SK-N-SH (cell line): ENCODE results near the gene NFIA. TPM values are rescaled to one million over a fixed set of nuclear protein-coding genes. Genes with fewer than 3 reads are reported as not detected.
A peak's percentile ranks its signal among the peaks of the same experiment; 100 is the strongest.

Experiments used
- CTCF ChIA-PET: fragments of 300-600, 350-600 bp; formaldehyde crosslinking; extraction: SDS; loops from one replicate; lab custom pipeline; 2021; lab: Yijun Ruan, JAX
- POLR2A ChIA-PET: fragments of 350-600 bp; sonication (Branson Sonifier 250); formaldehyde crosslinking; extraction: SDS; loops from one replicate; lab custom pipeline; 2020; ENCODE audit warnings: antibody characterized with exemption, inconsistent platforms; lab: Yijun Ruan, JAX
- DNase-seq: peaks from one replicate; pipeline ENCODE4 v3.0.0; 2012
- H2AFZ ChIP-seq: fragments of 200-600 bp; sonication (generic); 2 replicates; pipeline ENCODE4 v1.8.1; 2016; ENCODE audit warnings: antibody characterized with exemption, mild to moderate bottlenecking, low read depth
- H3F3A ChIP-seq: fragments of 200-600 bp; sonication (generic); replicated peaks from 2 replicates; pipeline ENCODE3; 2016; ENCODE audit warnings: antibody characterized with exemption, mild to moderate bottlenecking; ENCODE audit not compliant: insufficient read depth
- H3K27ac ChIP-seq, 2 experiments: fragments of 200-500 bp in 1 of 2; fragments of 200-600 bp in 1 of 2; sonication (Bioruptor generic) in 1 of 2; sonication (generic), shearing (Covaris generic) in 1 of 2; 2 replicates each; pipeline versions ENCODE4 v1.5.1 to v1.6.1; 2014 to 2016; ENCODE audit warnings: low read depth in 2 of 2, inconsistent platforms in 1 of 2, low read length in 1 of 2, mild to moderate bottlenecking in 1 of 2, mixed read lengths in 1 of 2
- H3K27me3 ChIP-seq: fragments of 200-600 bp; sonication (generic), shearing (Covaris generic); 2 replicates; pipeline ENCODE4 v1.6.1; 2016; ENCODE audit warnings: mixed run types; ENCODE audit not compliant: insufficient read depth
- H3K36me3 ChIP-seq, 2 experiments: fragments of 200-500 bp in 1 of 2; fragments of 200-600 bp in 1 of 2; sonication (Bioruptor generic) in 1 of 2; sonication (generic) in 1 of 2; replicated peaks in 1 of 2; 2 replicates each; pipeline versions ENCODE3 to v1.5.1; 2014 to 2016; ENCODE audit warnings: low read length in 1 of 2, mild to moderate bottlenecking in 1 of 2; ENCODE audit not compliant: insufficient read depth in 2 of 2, control insufficient read depth in 1 of 2
- H3K4me1 ChIP-seq, 2 experiments: fragments of 200-500 bp in 1 of 2; fragments of 200-600 bp in 1 of 2; sonication (Bioruptor generic) in 1 of 2; sonication (generic), shearing (Covaris generic) in 1 of 2; 2 replicates each; pipeline versions ENCODE4 v1.5.1 to v1.6.1; 2014 to 2016; ENCODE audit warnings: low read depth in 1 of 2, low read length in 1 of 2, mixed run types in 1 of 2; ENCODE audit not compliant: insufficient read depth in 2 of 2, control insufficient read depth in 1 of 2
- H3K4me2 ChIP-seq: fragments of 200-600 bp; sonication (generic), shearing (Covaris generic); 2 replicates; pipeline ENCODE4 v1.6.1; 2017; ENCODE audit warnings: mixed run types
- H3K4me3 ChIP-seq, 2 experiments: fragments of 200-500 bp in 1 of 2; fragments of 200-600 bp in 1 of 2; sonication (Bioruptor generic) in 1 of 2; sonication (generic), shearing (Covaris generic) in 1 of 2; 2 replicates each; pipeline versions ENCODE4 v1.5.1 to v1.8.1; 2014 to 2016; ENCODE audit warnings: low read depth in 2 of 2, inconsistent platforms in 1 of 2, low read length in 1 of 2, mild to moderate bottlenecking in 1 of 2, mixed read lengths in 1 of 2, moderate library complexity in 1 of 2
- H3K79me2 ChIP-seq: fragments of 200-600 bp; sonication (generic); 2 replicates; pipeline ENCODE4 v1.8.1; 2017; ENCODE audit warnings: mild to moderate bottlenecking; ENCODE audit not compliant: insufficient read depth
- H3K9ac ChIP-seq: fragments of 200-600 bp; sonication (generic); 2 replicates; pipeline ENCODE4 v1.6.1; 2017; ENCODE audit warnings: mixed run types
- H3K9me2 ChIP-seq: fragments of 200-600 bp; sonication (generic); 2 replicates; pipeline ENCODE4 v1.6.1; 2017; ENCODE audit warnings: mixed run types
- H3K9me3 ChIP-seq: fragments of 200-600 bp; sonication (generic); 2 replicates; pipeline ENCODE4 v1.6.1; 2017; ENCODE audit warnings: mixed run types, mild to moderate bottlenecking, moderate library complexity
- H4K20me1 ChIP-seq: fragments of 200-600 bp; sonication (generic); 2 replicates; pipeline ENCODE4 v1.6.1; 2017; ENCODE audit warnings: mild to moderate bottlenecking, mixed run types; ENCODE audit not compliant: insufficient read depth
- ELF1 ChIP-seq: IDR thresholded peaks from 2 replicates; pipeline ENCODE4 v1.4.0; 2012
- EP300 ChIP-seq, 2 experiments: IDR thresholded peaks; 2 replicates each; pipeline versions ENCODE4 v1.4.0 to v1.6.1; 2012; ENCODE audit warnings: borderline replicate concordance in 1 of 2, low read depth in 1 of 2, low read length in 1 of 2
- GABPA ChIP-seq: IDR thresholded peaks from 2 replicates; pipeline ENCODE4 v1.4.0; 2012; ENCODE audit warnings: low read depth, mild to moderate bottlenecking
- IRF3 ChIP-seq: fragments of 150-350 bp; IDR thresholded peaks from 2 replicates; pipeline ENCODE4 v1.6.1; 2016; ENCODE audit warnings: mild to moderate bottlenecking, low read depth, low read length
- MEF2A ChIP-seq: IDR thresholded peaks from 2 replicates; pipeline ENCODE4 v1.4.0; 2012; ENCODE audit warnings: low read depth, borderline replicate concordance
- NFIC ChIP-seq: IDR thresholded peaks from 2 replicates; pipeline ENCODE4 v1.4.0; 2012; ENCODE audit warnings: borderline replicate concordance
- NRF1 ChIP-seq: IDR thresholded peaks from 2 replicates; pipeline ENCODE4 v1.6.1; 2012; ENCODE audit warnings: low read depth, mild to moderate bottlenecking, low read length
- REST ChIP-seq: IDR thresholded peaks from 2 replicates; pipeline ENCODE4 v1.6.1; 2012; ENCODE audit warnings: mild to moderate bottlenecking, low read depth, low read length, moderate library complexity
- RFX5 ChIP-seq: IDR thresholded peaks from 2 replicates; pipeline ENCODE4 v1.6.1; 2012; ENCODE audit warnings: mild to moderate bottlenecking, improper control_type of control experiment, low read length
- RXRA ChIP-seq: IDR thresholded peaks from 2 replicates; pipeline ENCODE4 v1.4.0; 2012; ENCODE audit warnings: low read depth, mild to moderate bottlenecking, borderline replicate concordance
- TCF12 ChIP-seq: IDR thresholded peaks from 2 replicates; pipeline ENCODE4 v1.4.0; 2012
- ZBTB33 ChIP-seq: IDR thresholded peaks from 2 replicates; pipeline ENCODE4 v1.4.0; 2012; ENCODE audit warnings: low read depth, borderline replicate concordance
- WGBS: methylation state at CpG from one replicate; pipeline ENCODE4 v1.1.6; 2017; ENCODE audit warnings: low lambda C conversion rate; 5-methylcytosine and 5-hydroxymethylcytosine counted together
- polyA plus RNA-seq, 3 experiments: library from polyadenylated mRNA; depleted of rRNA; stranded (reverse); fragments of >200 nt; gene quantifications; 2 replicates each; pipeline ENCODE4 v1.2.3, GENCODE V29; 2012

NFIA gene
- polyA plus RNA-seq, 1 of the 3 experiments (the other 2 are of a cell fraction), result 3.3 TPM

GRCh38 chr1:61223140-61223539 is 140.8 kb downstream of the NFIA start:
- H3K4me3 ChIP-seq, result no peak overlapping the region
- no peak overlapping the region for H2AFZ ChIP-seq
- DNase-seq, result no peak
- peaks cover 5 to 22% of the 10 kb centered on the region in 2 experiments for H3K4me1 ChIP-seq
- TF ChIP-seq MEF2A, result no peak
- H3F3A ChIP-seq, result peaks cover 5% of the 10 kb centered on the region
- H3K4me2 ChIP-seq, result no peak overlapping the region
- no peaks in the 10 kb centered on the region for H3K79me2 ChIP-seq
- no peak overlapping the region for H3K9ac ChIP-seq
- no peaks in the 10 kb centered on the region for H3K27me3 ChIP-seq
- no peaks in the 10 kb centered on the region for H3K36me3 ChIP-seq
- CTCF ChIA-PET, result no interaction called here
- no peaks in the 10 kb centered on the region for H4K20me1 ChIP-seq
- no peaks in the 10 kb centered on the region; the same call in 1 of the 2 replicates for H3K9me2 ChIP-seq
- POLR2A ChIA-PET, result no interaction called here
- no peaks in the 10 kb centered on the region for H3K9me3 ChIP-seq
- no peak overlapping the region for H3K27ac ChIP-seq

GRCh38 chr1:61224609-61225008 is 142.2 kb downstream of the NFIA start:
- ChIA-PET CTCF (interaction anchor here (1.7 to 2.2 kb wide), 2 partner anchors 25 to 175 kb away, joined by 4 to 5 read pairs; no protein-coding TSS in a partner anchor), POLR2A (no interaction called here)
- Histone ChIP-seq H3F3A (peaks cover 5% of the 10 kb centered on the region), H3K9ac (no peak overlapping the region), H3K4me1 (peaks cover 5 to 24% of the 10 kb centered on the region in 2 experiments), H4K20me1 (no peaks in the 10 kb centered on the region), H3K27me3 (no peaks in the 10 kb centered on the region), H3K36me3 (no peaks in the 10 kb centered on the region), H3K79me2 (no peaks in the 10 kb centered on the region), H3K4me3 (no peak overlapping the region), H3K9me3 (no peaks in the 10 kb centered on the region), H3K27ac (no peak overlapping the region; a peak in 1 of 4 replicates), H2AFZ (no peak overlapping the region), H3K4me2 (no peak overlapping the region), H3K9me2 (no peaks in the 10 kb centered on the region; the same call in 1 of the 2 replicates)
- TF ChIP-seq MEF2A (no peak), NRF1 (no peak), TCF12 (peak; percentile 53), REST (no peak), NFIC (peak; percentile 62), GABPA (no peak), ELF1 (no peak), RXRA (no peak), ZBTB33 (no peak), EP300 (IDR thresholded peaks at IDR 0.05; ENCODE audit: borderline replicate concordance in 1 of 2, low read depth in 1 of 2, low read length in 1 of 2) (no peak), RFX5 (no peak), IRF3 (no peak)
- WGBS, result 100% methylated on average over 1 of the region's 1 CpG
- DNase-seq, result no peak
